B cell (primary cell): ENCODE data around the gene SNX10.

Experiments
- EZH2 ChIP-seq: IDR thresholded peaks from 2 replicates; pipeline ENCODE4 v1.6.1; 2012; ENCODE audit warnings: borderline replicate concordance, low read depth, mild to moderate bottlenecking, moderate library complexity, low read length; ENCODE audit not compliant: insufficient read depth, poor library complexity, severe bottlenecking
- TF ChIP-seq, protein P1 (sequence below): fragments of 200-600 bp; IDR thresholded peaks from one replicate; pipeline ENCODE4 v1.8.0; 2022; ENCODE audit warnings: antibody characterized with exemption, mild to moderate bottlenecking

DNA sequence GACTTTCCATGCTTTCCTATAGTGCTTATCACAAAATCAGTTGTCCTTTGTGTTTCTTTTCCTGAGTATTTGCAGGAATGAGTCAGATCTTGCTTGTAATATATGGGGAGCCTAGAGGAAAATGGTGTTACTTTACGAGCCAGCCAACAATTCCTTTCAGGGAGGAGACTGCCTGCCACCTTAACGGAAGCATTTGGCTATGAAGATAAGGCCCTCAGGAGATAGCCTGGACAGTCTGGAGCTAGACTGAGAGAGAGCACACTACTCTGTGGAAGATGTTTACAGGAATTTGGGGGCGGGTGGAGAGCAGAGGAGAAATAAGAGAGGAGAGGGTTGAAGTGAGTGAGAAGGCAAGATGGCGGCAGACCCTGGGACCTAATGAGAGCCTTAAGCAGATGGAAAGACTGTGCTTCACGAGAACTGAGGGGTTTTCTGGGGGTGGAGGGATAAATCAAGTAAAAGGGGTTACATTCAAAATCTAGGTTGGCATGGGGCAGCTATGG lies 126.3 kb downstream of the SNX10 start:
- TF ChIP-seq EZH2, result no peak
- TF ChIP-seq, protein P1, sequence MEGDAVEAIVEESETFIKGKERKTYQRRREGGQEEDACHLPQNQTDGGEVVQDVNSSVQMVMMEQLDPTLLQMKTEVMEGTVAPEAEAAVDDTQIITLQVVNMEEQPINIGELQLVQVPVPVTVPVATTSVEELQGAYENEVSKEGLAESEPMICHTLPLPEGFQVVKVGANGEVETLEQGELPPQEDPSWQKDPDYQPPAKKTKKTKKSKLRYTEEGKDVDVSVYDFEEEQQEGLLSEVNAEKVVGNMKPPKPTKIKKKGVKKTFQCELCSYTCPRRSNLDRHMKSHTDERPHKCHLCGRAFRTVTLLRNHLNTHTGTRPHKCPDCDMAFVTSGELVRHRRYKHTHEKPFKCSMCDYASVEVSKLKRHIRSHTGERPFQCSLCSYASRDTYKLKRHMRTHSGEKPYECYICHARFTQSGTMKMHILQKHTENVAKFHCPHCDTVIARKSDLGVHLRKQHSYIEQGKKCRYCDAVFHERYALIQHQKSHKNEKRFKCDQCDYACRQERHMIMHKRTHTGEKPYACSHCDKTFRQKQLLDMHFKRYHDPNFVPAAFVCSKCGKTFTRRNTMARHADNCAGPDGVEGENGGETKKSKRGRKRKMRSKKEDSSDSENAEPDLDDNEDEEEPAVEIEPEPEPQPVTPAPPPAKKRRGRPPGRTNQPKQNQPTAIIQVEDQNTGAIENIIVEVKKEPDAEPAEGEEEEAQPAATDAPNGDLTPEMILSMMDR, result no peak
